H1 (cell line): ENCODE data around the gene NSD2. TPM values are rescaled to one million over a fixed set of nuclear protein-coding genes. Genes with fewer than 3 reads are reported as not detected.

ENCODE experiments used
- CEBPB ChIP-seq: IDR thresholded peaks from 2 replicates; pipeline ENCODE4 v1.6.1; 2012; ENCODE audit warnings: low read depth, low read length
- CHD1 ChIP-seq: IDR thresholded peaks from 2 replicates; pipeline ENCODE4 v1.6.1; 2012; ENCODE audit warnings: low read depth, low read length, improper control_type of control experiment
- CREB1 ChIP-seq: IDR thresholded peaks from 2 replicates; pipeline ENCODE4 v1.6.1; 2012; ENCODE audit warnings: inconsistent platforms
- EP300 ChIP-seq, 2 experiments: IDR thresholded peaks; 1 replicate in 1 of 2; 2 replicates in 1 of 2; pipeline ENCODE4 v1.6.1; 2011 to 2012; ENCODE audit warnings: low read depth in 2 of 2, low read length in 2 of 2, mild to moderate bottlenecking in 2 of 2, borderline replicate concordance in 1 of 2, inconsistent platforms in 1 of 2, moderate library complexity in 1 of 2
- JUN ChIP-seq: IDR thresholded peaks from 2 replicates; pipeline ENCODE4 v1.6.1; 2011; ENCODE audit warnings: low read depth, mild to moderate bottlenecking, improper control_type of control experiment, low read length
- RXRA ChIP-seq: IDR thresholded peaks from 2 replicates; pipeline ENCODE4 v1.6.1; 2011; ENCODE audit warnings: low read depth, mild to moderate bottlenecking, low read length, moderate library complexity; ENCODE audit not compliant: insufficient read depth
- SIX5 ChIP-seq: IDR thresholded peaks from 2 replicates; pipeline ENCODE4 v1.6.1; 2011; ENCODE audit warnings: mild to moderate bottlenecking, low read depth, low read length
- SP1 ChIP-seq: IDR thresholded peaks from 2 replicates; pipeline ENCODE4 v1.6.1; 2011; ENCODE audit warnings: low read depth, low read length
- SP4 ChIP-seq: IDR thresholded peaks from 2 replicates; pipeline ENCODE4 v1.6.1; 2012; ENCODE audit warnings: low read length, inconsistent platforms
- SRF ChIP-seq: IDR thresholded peaks from 2 replicates; pipeline ENCODE4 v1.6.1; 2011; ENCODE audit warnings: mild to moderate bottlenecking, low read depth, low read length, moderate library complexity
- TEAD4 ChIP-seq: IDR thresholded peaks from 2 replicates; pipeline ENCODE4 v1.6.1; 2012; ENCODE audit warnings: low read depth, low read length, inconsistent platforms, mixed read lengths
- YY1 ChIP-seq: IDR thresholded peaks from 2 replicates; pipeline ENCODE4 v1.6.1; 2011; ENCODE audit warnings: low read depth, mild to moderate bottlenecking, low read length
- polyA plus RNA-seq, 7 experiments: library from polyadenylated mRNA; depleted of rRNA in 3 of 7; stranded (reverse) in 5 of 7; unstranded in 2 of 7; fragments of >200 nt in 5 of 7; fragments of 200-250 nt in 2 of 7; gene quantifications; 1 replicate in 5 of 7; 2 replicates in 1 of 7; 4 replicates in 1 of 7; pipeline versions ENCODE4 v1.2.1 to v1.2.3, GENCODE V29; 2011 to 2013; ENCODE audit warnings: missing spikeins in 2 of 7, mixed read lengths in 2 of 7
- total RNA-seq: library from RNA; stranded (reverse); fragmentation: NEBNext Ultra II Directional; extraction: Animal tissue kit (Norgen Biotek cat#: 25700); gene quantifications from 2 replicates; pipeline ENCODE4 v1.2.1, GENCODE V29; 2021
- TF ChIP-seq, protein P1 (sequence below): fragments of 300-600 bp; sonication (generic); IDR thresholded peaks from 2 replicates; pipeline ENCODE4 v1.7.1; 2012; ENCODE audit warnings: low read length, moderate library complexity, mild to moderate bottlenecking, inconsistent platforms; ENCODE audit not compliant: insufficient replicate concordance
- TF ChIP-seq, protein P2 (sequence below): IDR thresholded peaks from 2 replicates; pipeline ENCODE4 v1.6.1; 2012; ENCODE audit warnings: inconsistent platforms

Gene NSD2
- total and polyA plus RNA-seq, 2 of the 8 experiments (the other 6 are each of a cell fraction or from before 2014, with no cell fraction given), result 26.7 to 129 TPM

DNA sequence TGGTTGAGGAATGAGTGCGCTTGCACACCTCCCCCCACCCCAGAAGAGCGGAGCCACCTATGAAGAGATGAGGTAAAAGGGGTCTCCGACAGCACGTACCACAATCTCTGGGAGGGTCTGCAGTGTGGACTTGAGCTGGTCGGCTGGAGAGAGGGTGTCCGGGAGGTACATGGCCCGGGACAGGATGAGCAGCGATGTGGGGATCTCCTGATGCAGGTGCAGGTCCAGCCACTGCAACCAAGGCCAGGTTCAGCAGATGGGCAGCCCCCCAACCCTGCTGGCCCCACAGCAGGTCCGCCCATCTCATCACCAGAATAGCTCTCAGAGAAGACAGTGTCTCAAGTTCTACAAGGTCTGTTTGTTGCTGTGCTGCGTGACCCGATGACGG, 47.7 kb upstream of the NSD2 start (continued):
- TF ChIP-seq, protein P1, sequence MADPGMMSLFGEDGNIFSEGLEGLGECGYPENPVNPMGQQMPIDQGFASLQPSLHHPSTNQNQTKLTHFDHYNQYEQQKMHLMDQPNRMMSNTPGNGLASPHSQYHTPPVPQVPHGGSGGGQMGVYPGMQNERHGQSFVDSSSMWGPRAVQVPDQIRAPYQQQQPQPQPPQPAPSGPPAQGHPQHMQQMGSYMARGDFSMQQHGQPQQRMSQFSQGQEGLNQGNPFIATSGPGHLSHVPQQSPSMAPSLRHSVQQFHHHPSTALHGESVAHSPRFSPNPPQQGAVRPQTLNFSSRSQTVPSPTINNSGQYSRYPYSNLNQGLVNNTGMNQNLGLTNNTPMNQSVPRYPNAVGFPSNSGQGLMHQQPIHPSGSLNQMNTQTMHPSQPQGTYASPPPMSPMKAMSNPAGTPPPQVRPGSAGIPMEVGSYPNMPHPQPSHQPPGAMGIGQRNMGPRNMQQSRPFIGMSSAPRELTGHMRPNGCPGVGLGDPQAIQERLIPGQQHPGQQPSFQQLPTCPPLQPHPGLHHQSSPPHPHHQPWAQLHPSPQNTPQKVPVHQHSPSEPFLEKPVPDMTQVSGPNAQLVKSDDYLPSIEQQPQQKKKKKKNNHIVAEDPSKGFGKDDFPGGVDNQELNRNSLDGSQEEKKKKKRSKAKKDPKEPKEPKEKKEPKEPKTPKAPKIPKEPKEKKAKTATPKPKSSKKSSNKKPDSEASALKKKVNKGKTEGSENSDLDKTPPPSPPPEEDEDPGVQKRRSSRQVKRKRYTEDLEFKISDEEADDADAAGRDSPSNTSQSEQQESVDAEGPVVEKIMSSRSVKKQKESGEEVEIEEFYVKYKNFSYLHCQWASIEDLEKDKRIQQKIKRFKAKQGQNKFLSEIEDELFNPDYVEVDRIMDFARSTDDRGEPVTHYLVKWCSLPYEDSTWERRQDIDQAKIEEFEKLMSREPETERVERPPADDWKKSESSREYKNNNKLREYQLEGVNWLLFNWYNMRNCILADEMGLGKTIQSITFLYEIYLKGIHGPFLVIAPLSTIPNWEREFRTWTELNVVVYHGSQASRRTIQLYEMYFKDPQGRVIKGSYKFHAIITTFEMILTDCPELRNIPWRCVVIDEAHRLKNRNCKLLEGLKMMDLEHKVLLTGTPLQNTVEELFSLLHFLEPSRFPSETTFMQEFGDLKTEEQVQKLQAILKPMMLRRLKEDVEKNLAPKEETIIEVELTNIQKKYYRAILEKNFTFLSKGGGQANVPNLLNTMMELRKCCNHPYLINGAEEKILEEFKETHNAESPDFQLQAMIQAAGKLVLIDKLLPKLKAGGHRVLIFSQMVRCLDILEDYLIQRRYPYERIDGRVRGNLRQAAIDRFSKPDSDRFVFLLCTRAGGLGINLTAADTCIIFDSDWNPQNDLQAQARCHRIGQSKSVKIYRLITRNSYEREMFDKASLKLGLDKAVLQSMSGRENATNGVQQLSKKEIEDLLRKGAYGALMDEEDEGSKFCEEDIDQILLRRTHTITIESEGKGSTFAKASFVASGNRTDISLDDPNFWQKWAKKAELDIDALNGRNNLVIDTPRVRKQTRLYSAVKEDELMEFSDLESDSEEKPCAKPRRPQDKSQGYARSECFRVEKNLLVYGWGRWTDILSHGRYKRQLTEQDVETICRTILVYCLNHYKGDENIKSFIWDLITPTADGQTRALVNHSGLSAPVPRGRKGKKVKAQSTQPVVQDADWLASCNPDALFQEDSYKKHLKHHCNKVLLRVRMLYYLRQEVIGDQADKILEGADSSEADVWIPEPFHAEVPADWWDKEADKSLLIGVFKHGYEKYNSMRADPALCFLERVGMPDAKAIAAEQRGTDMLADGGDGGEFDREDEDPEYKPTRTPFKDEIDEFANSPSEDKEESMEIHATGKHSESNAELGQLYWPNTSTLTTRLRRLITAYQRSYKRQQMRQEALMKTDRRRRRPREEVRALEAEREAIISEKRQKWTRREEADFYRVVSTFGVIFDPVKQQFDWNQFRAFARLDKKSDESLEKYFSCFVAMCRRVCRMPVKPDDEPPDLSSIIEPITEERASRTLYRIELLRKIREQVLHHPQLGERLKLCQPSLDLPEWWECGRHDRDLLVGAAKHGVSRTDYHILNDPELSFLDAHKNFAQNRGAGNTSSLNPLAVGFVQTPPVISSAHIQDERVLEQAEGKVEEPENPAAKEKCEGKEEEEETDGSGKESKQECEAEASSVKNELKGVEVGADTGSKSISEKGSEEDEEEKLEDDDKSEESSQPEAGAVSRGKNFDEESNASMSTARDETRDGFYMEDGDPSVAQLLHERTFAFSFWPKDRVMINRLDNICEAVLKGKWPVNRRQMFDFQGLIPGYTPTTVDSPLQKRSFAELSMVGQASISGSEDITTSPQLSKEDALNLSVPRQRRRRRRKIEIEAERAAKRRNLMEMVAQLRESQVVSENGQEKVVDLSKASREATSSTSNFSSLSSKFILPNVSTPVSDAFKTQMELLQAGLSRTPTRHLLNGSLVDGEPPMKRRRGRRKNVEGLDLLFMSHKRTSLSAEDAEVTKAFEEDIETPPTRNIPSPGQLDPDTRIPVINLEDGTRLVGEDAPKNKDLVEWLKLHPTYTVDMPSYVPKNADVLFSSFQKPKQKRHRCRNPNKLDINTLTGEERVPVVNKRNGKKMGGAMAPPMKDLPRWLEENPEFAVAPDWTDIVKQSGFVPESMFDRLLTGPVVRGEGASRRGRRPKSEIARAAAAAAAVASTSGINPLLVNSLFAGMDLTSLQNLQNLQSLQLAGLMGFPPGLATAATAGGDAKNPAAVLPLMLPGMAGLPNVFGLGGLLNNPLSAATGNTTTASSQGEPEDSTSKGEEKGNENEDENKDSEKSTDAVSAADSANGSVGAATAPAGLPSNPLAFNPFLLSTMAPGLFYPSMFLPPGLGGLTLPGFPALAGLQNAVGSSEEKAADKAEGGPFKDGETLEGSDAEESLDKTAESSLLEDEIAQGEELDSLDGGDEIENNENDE, result no peak
- TF ChIP-seq SIX5 (no peak), SRF (no peak), CREB1 (no peak), YY1 (no peak), RXRA (no peak), SP1 (no peak), SP4 (no peak), CHD1 (no peak), TEAD4 (no peak), CEBPB (no peak), JUN (no peak), EP300 (IDR thresholded peaks at IDR 0.05; ENCODE audit: borderline replicate concordance in 1 of 2, low read depth in 2 of 2, low read length in 2 of 2) (no peak)
- TF ChIP-seq, protein P2, sequence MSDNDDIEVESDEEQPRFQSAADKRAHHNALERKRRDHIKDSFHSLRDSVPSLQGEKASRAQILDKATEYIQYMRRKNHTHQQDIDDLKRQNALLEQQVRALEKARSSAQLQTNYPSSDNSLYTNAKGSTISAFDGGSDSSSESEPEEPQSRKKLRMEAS, result no peak
